Measurements from ENCODE around the gene MLIP. TPM values are rescaled to one million over a fixed set of nuclear protein-coding genes. Genes with fewer than 3 reads are reported as not detected.
"Not testable (repeated sequence)": the region's sequence is repeated elsewhere in the genome, so short reads cannot be mapped to it uniquely, and the experiment has no call there.

MLIP gene
- total and polyA plus RNA-seq, 2 donors: 0.19 to 1.1 TPM

GRCh38 chr6:54074578-54075195 is 36.6 kb upstream of the MLIP start:
- DNase-seq (ENCODE audit: low read depth in 6 of 9, low spot score in 9 of 9): no peak

GRCh38 chr6:54076159-54076789 is 35.0 kb upstream of the MLIP start:
- Histone ChIP-seq H3K4me1 (ENCODE audit: control insufficient read depth in 2 of 2, insufficient read depth in 2 of 2, low read length in 2 of 2) (no peaks in the 10 kb centered on the region), H3K4me3 (ENCODE audit: low read length in 2 of 2) (no peak overlapping the region), H3K27me3 (ENCODE audit: control insufficient read depth in 2 of 2, insufficient read depth in 1 of 2, low read length in 1 of 2) (no peaks in the 10 kb centered on the region), H3K27ac (ENCODE audit: low read depth in 1 of 2, low read length in 1 of 2) (no peak overlapping the region), H3K36me3 (ENCODE audit: control insufficient read depth in 2 of 2, insufficient read depth in 2 of 2, low read length in 1 of 2) (no peaks in the 10 kb centered on the region), H3K9me3 (ENCODE audit: control insufficient read depth in 2 of 2, insufficient read depth in 1 of 2, low read length in 1 of 2) (no peaks in the 10 kb centered on the region)
- DNase-seq (ENCODE audit: low read depth in 6 of 9, low spot score in 9 of 9): no peak
- WGBS: 98% methylated on average over 2 of the region's 2 CpGs

More at GRCh38 chr6:54074578-54075195, 36.6 kb upstream of the MLIP start:
- WGBS: 89% methylated on average over 13 of the region's 13 CpGs
- Histone ChIP-seq H3K27me3 (ENCODE audit: control insufficient read depth in 2 of 2, insufficient read depth in 1 of 2, low read length in 1 of 2) (no peaks in the 10 kb centered on the region), H3K36me3 (ENCODE audit: control insufficient read depth in 2 of 2, insufficient read depth in 2 of 2, low read length in 1 of 2) (no peaks in the 10 kb centered on the region), H3K27ac (ENCODE audit: low read depth in 1 of 2, low read length in 1 of 2) (no peak overlapping the region), H3K4me1 (ENCODE audit: control insufficient read depth in 2 of 2, insufficient read depth in 2 of 2, low read length in 2 of 2) (no peaks in the 10 kb centered on the region), H3K4me3 (ENCODE audit: low read length in 2 of 2) (no peak overlapping the region), H3K9me3 (ENCODE audit: control insufficient read depth in 2 of 2, insufficient read depth in 1 of 2, low read length in 1 of 2) (no peaks in the 10 kb centered on the region)

- WGBS: 96% methylated on average over 13 of the region's 13 CpGs
- H3K4me1 ChIP-seq (ENCODE audit: control insufficient read depth in 2 of 2, insufficient read depth in 2 of 2, low read length in 2 of 2); DNase-seq (ENCODE audit: low read depth in 6 of 9, low spot score in 9 of 9): not testable (repeated sequence)
Observed at GRCh38 chr6:54081499-54081898, 29.7 kb upstream of the MLIP start.

GRCh38 chr6:54083287-54083686 is 28.0 kb upstream of the MLIP start:
- 89% methylated on average over 3 of the region's 3 CpGs for WGBS
- Histone ChIP-seq H3K4me1 (ENCODE audit: control insufficient read depth in 2 of 2, insufficient read depth in 2 of 2, low read length in 2 of 2) (no peaks in the 10 kb centered on the region), H3K9me3 (ENCODE audit: control insufficient read depth in 2 of 2, insufficient read depth in 1 of 2, low read length in 1 of 2) (no peaks in the 10 kb centered on the region), H3K36me3 (ENCODE audit: control insufficient read depth in 2 of 2, insufficient read depth in 2 of 2, low read length in 1 of 2) (no peaks in the 10 kb centered on the region), H3K4me3 (ENCODE audit: low read length in 2 of 2) (no peak overlapping the region), H3K27ac (ENCODE audit: low read depth in 1 of 2, low read length in 1 of 2) (no peak overlapping the region), H3K27me3 (ENCODE audit: control insufficient read depth in 2 of 2, insufficient read depth in 1 of 2, low read length in 1 of 2) (no peaks in the 10 kb centered on the region)
- DNase-seq (ENCODE audit: low read depth in 6 of 9, low spot score in 9 of 9): no peak

More at GRCh38 chr6:54081499-54081898, 29.7 kb upstream of the MLIP start:
- not testable (repeated sequence) for H3K27me3 ChIP-seq (ENCODE audit: control insufficient read depth in 2 of 2, insufficient read depth in 1 of 2, low read length in 1 of 2); H3K9me3 ChIP-seq (ENCODE audit: control insufficient read depth in 2 of 2, insufficient read depth in 1 of 2, low read length in 1 of 2); H3K27ac ChIP-seq (ENCODE audit: low read depth in 1 of 2, low read length in 1 of 2); H3K4me3 ChIP-seq (ENCODE audit: low read length in 2 of 2); H3K36me3 ChIP-seq (ENCODE audit: control insufficient read depth in 2 of 2, insufficient read depth in 2 of 2, low read length in 1 of 2)

- Histone ChIP-seq H3K4me3 (ENCODE audit: low read length in 2 of 2) (no peak overlapping the region), H3K4me1 (ENCODE audit: control insufficient read depth in 2 of 2, insufficient read depth in 2 of 2, low read length in 2 of 2) (no peaks in the 10 kb centered on the region), H3K9me3 (ENCODE audit: control insufficient read depth in 2 of 2, insufficient read depth in 1 of 2, low read length in 1 of 2) (no peaks in the 10 kb centered on the region), H3K27ac (ENCODE audit: low read depth in 1 of 2, low read length in 1 of 2) (no peak overlapping the region), H3K27me3 (ENCODE audit: control insufficient read depth in 2 of 2, insufficient read depth in 1 of 2, low read length in 1 of 2) (no peaks in the 10 kb centered on the region), H3K36me3 (ENCODE audit: control insufficient read depth in 2 of 2, insufficient read depth in 2 of 2, low read length in 1 of 2) (no peaks in the 10 kb centered on the region)
- WGBS: 88% methylated on average over 2 of the region's 2 CpGs
- no peak for DNase-seq (ENCODE audit: low read depth in 6 of 9, low spot score in 9 of 9)
Observed at GRCh38 chr6:54084231-54084630, 27.0 kb upstream of the MLIP start.

GRCh38 chr6:54085047-54085446 is 26.2 kb upstream of the MLIP start:
- WGBS: 61% methylated on average over 2 of the region's 2 CpGs
- H3K9me3 ChIP-seq (ENCODE audit: control insufficient read depth in 2 of 2, insufficient read depth in 1 of 2, low read length in 1 of 2): no peaks in the 10 kb centered on the region
- no peaks in the 10 kb centered on the region for H3K36me3 ChIP-seq (ENCODE audit: control insufficient read depth in 2 of 2, insufficient read depth in 2 of 2, low read length in 1 of 2)
- H3K27me3 ChIP-seq (ENCODE audit: control insufficient read depth in 2 of 2, insufficient read depth in 1 of 2, low read length in 1 of 2): no peaks in the 10 kb centered on the region
- peak overlapping the region; percentile 32 to 61 for H3K27ac ChIP-seq (ENCODE audit: low read depth in 1 of 2, low read length in 1 of 2)
- no peaks in the 10 kb centered on the region for H3K4me1 ChIP-seq (ENCODE audit: control insufficient read depth in 2 of 2, insufficient read depth in 2 of 2, low read length in 2 of 2)
- DNase-seq (ENCODE audit: low read depth in 6 of 9, low spot score in 9 of 9): no peak
- H3K4me3 ChIP-seq (ENCODE audit: low read length in 2 of 2): no peak overlapping the region

- DNase-seq (ENCODE audit: low read depth in 6 of 9, low spot score in 9 of 9): no peak
Observed at GRCh38 chr6:54085541-54085940, 25.7 kb upstream of the MLIP start.

GRCh38 chr6:54086439-54086838 is 24.8 kb upstream of the MLIP start:
- Histone ChIP-seq H3K36me3 (ENCODE audit: control insufficient read depth in 2 of 2, insufficient read depth in 2 of 2, low read length in 1 of 2) (no peaks in the 10 kb centered on the region), H3K4me3 (ENCODE audit: low read length in 2 of 2) (no peak overlapping the region), H3K27me3 (ENCODE audit: control insufficient read depth in 2 of 2, insufficient read depth in 1 of 2, low read length in 1 of 2) (no peaks in the 10 kb centered on the region), H3K4me1 (ENCODE audit: control insufficient read depth in 2 of 2, insufficient read depth in 2 of 2, low read length in 2 of 2) (no peaks in the 10 kb centered on the region), H3K27ac (ENCODE audit: low read depth in 1 of 2, low read length in 1 of 2) (no peak overlapping the region), H3K9me3 (ENCODE audit: control insufficient read depth in 2 of 2, insufficient read depth in 1 of 2, low read length in 1 of 2) (no peaks in the 10 kb centered on the region)
- WGBS: 92% methylated on average over 1 of the region's 1 CpG
- no peak for DNase-seq (ENCODE audit: low read depth in 6 of 9, low spot score in 9 of 9)

More at GRCh38 chr6:54085541-54085940, 25.7 kb upstream of the MLIP start:
- Histone ChIP-seq H3K9me3 (ENCODE audit: control insufficient read depth in 2 of 2, insufficient read depth in 1 of 2, low read length in 1 of 2) (no peaks in the 10 kb centered on the region), H3K36me3 (ENCODE audit: control insufficient read depth in 2 of 2, insufficient read depth in 2 of 2, low read length in 1 of 2) (no peaks in the 10 kb centered on the region), H3K27ac (ENCODE audit: low read depth in 1 of 2, low read length in 1 of 2) (peak overlapping the region in 1 of 2 donors; percentile 15), H3K4me3 (ENCODE audit: low read length in 2 of 2) (no peak overlapping the region), H3K27me3 (ENCODE audit: control insufficient read depth in 2 of 2, insufficient read depth in 1 of 2, low read length in 1 of 2) (no peaks in the 10 kb centered on the region), H3K4me1 (ENCODE audit: control insufficient read depth in 2 of 2, insufficient read depth in 2 of 2, low read length in 2 of 2) (no peaks in the 10 kb centered on the region)
- 70% methylated on average over 2 of the region's 2 CpGs for WGBS

- H3K27ac ChIP-seq (ENCODE audit: low read depth in 1 of 2, low read length in 1 of 2): no peak overlapping the region
- no peaks in the 10 kb centered on the region for H3K9me3 ChIP-seq (ENCODE audit: control insufficient read depth in 2 of 2, insufficient read depth in 1 of 2, low read length in 1 of 2)
- no peak for DNase-seq (ENCODE audit: low read depth in 6 of 9, low spot score in 9 of 9)
- H3K4me1 ChIP-seq (ENCODE audit: control insufficient read depth in 2 of 2, insufficient read depth in 2 of 2, low read length in 2 of 2): no peaks in the 10 kb centered on the region
- H3K27me3 ChIP-seq (ENCODE audit: control insufficient read depth in 2 of 2, insufficient read depth in 1 of 2, low read length in 1 of 2): no peaks in the 10 kb centered on the region
- no peak overlapping the region for H3K4me3 ChIP-seq (ENCODE audit: low read length in 2 of 2)
- H3K36me3 ChIP-seq (ENCODE audit: control insufficient read depth in 2 of 2, insufficient read depth in 2 of 2, low read length in 1 of 2): no peaks in the 10 kb centered on the region
- 56% methylated on average over 2 of the region's 2 CpGs for WGBS
Observed at GRCh38 chr6:54087721-54088120, 23.5 kb upstream of the MLIP start.
